Testis (tissue), 2 donors: ENCODE data around the gene SASH1.

ENCODE experiments used
- CTCF ChIP-seq, 3 experiments: fragments of 450-650 bp in 2 of 3; fragments of 200-600 bp in 1 of 3; sonication (generic) in 1 of 3; IDR thresholded peaks; one replicate each; pipeline ENCODE4 v1.5.1; 2016 to 2019; ENCODE audit warnings: antibody characterized with exemption in 3 of 3, mild to moderate bottlenecking in 2 of 3, moderate library complexity in 1 of 3
- POLR2A ChIP-seq: fragments of 450-650 bp; IDR thresholded peaks from one replicate; pipeline ENCODE4 v1.6.1; 2017; ENCODE audit warnings: antibody characterized with exemption, mild to moderate bottlenecking, moderate library complexity

GRCh38 chr6:148548749-148549140 lies 206.1 kb downstream of the SASH1 start:
- TF ChIP-seq CTCF (IDR thresholded peaks at IDR 0.05) (no peak), POLR2A (no peak)
